A204.1 (cell line): Measurements from ENCODE around the gene PPP2R2B.

Experiments
- FAIRE-seq: peaks from 2 replicates; lab custom pipeline; 2012; peaks lifted over from hg19 to GRCh38; lab: Jason Lieb, UNC

The PPP2R2B gene

DNA sequence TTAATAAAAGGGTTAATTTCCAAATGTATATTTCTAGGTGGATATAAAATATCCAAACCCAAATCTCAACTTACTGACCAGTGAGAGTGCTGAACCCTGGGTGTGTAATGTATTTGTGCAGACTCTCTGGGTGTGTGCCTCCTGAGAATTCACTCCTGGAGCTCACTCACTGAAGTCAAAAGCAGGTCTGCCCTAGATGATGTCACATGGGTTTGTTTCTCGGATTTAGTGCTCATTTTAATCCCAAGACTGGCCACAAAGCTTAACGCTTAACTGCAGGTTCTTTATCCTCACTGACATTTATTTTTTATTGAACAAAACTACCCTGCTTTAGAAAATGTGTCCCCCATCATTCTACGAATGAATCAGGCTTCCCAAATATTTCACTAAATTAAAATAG lies 179.4 kb downstream of the PPP2R2B start:
- no peak for FAIRE-seq

DNA sequence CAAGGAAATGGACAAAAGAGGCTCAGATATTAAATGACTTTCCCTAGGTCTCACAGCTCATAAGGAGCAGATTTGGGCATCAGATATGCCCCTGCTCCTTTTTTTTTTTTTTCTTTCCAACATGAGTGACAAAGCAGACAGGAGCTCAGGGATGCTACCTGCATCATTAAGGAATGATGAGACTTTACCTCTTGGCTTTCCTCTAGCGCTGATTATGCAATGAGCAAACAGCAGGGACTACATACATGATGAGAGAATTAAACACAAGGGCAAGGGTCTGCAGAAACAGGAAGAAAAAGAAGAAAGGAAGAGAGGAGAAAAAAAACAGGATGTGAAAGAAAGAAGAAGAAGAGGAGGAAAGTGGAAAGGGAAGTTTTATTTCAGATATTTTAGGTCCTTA lies 179.9 kb downstream of the PPP2R2B start:
- FAIRE-seq = no peak

GRCh38 chr5:146697211-146697610 lies 181.3 kb downstream of the PPP2R2B start:
- no peak for FAIRE-seq

DNA sequence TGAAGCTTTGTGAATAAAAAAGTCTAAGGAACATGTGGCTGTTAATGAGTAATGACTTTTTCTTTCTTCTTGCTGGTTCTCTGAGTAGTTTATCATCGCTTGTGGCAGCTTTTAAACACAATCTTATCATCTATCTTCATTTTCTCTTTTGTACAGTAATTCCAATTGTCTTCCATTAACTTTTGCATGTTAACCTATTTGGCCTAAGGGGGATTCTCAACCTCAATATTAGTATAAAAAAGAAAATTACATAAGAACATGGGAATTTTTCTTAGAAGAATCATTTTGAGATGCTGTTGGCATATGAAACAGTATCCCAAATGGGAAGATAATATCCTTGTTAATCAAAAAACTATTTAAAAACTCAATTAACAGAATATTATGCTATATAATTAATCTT lies 182.9 kb downstream of the PPP2R2B start:
- no peak for FAIRE-seq

DNA sequence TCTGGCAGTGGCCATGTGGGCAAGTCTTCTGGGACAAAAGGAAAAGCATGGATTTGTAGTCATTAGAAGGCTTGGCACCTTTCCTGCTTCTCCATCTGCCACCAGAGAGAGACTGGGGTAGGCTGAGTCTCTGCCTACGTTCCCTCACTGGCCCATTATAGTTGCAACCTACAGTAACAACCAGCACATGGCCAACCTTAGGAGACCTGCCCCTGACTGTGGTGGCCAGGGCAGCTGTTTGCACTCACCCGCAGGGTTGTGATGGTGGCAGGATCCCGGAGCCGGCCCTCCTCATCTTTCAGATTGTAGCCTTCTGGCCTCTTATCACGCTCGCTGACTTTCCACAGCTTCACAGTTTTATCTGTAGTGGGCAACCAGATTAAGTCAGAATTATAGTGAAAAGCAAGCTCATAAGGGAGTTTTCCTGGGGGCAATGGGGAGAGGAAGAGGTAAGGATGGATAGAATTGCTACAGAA lies 187.6 kb downstream of the PPP2R2B start:
- FAIRE-seq = no peak

DNA sequence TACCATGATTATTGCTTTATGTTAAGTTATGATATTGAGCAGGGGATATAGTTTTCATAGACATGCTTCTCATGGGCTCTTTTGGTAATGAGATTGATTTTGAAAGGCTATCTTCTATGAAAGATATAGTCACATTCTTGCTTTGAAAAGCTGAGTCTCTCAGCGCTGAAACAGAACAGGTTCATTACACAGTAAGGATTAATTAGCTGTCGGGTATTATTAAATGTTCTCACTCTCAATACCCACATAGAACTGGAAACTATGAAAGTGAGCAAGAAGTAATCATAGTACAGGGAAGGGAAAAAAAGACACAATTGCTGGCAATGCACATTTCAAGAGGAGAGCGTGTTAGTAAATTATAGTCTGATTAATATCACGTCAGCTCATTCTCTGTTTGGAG lies 190.9 kb downstream of the PPP2R2B start:
- no peak for FAIRE-seq

GRCh38 chr5:146683861-146684260 lies 194.7 kb downstream of the PPP2R2B start:
- no peak for FAIRE-seq

- no peak for FAIRE-seq
Measured at GRCh38 chr5:146682899-146683532, 195.5 kb downstream of the PPP2R2B start.

- FAIRE-seq = no peak
Measured at GRCh38 chr5:146681585-146682105, 196.9 kb downstream of the PPP2R2B start.

DNA sequence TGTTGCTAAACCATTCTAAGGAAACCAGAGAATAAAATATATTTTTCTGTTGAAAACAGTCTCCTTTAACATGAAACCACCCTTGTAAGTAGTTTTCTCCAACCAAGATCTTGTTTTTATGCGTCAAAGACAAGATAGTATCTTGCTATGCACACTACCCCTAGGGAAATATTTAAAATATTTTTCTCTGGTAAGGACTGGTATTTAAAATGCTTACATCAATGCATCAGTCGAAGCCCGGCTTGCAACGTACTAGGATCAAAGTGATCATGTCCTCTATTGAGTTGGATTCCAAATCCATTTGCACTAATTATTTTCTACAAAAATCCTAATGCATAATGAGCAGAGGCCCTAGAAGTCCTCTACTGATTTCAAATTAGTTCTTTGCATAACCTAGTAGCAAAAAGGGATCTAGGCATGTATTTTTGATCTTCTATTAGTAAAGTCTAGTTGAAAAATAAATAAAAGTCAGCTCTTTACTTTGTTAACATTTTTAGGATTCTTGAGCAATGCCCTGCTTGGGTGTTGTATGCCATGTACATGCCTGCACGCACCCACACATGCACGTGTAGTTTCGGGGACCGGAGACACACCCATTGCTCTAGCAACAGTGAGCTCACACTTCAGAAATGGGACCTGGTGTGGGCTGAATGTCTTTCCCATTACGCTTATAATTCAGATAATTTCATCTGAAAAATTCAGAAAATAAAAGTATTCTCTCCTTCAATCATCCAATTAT lies 197.5 kb downstream of the PPP2R2B start:
- FAIRE-seq = no peak

GRCh38 chr5:146675636-146676035 lies 202.9 kb downstream of the PPP2R2B start:
- no peak for FAIRE-seq

- no peak for FAIRE-seq
Measured at GRCh38 chr5:146672866-146673265, 205.7 kb downstream of the PPP2R2B start.

DNA sequence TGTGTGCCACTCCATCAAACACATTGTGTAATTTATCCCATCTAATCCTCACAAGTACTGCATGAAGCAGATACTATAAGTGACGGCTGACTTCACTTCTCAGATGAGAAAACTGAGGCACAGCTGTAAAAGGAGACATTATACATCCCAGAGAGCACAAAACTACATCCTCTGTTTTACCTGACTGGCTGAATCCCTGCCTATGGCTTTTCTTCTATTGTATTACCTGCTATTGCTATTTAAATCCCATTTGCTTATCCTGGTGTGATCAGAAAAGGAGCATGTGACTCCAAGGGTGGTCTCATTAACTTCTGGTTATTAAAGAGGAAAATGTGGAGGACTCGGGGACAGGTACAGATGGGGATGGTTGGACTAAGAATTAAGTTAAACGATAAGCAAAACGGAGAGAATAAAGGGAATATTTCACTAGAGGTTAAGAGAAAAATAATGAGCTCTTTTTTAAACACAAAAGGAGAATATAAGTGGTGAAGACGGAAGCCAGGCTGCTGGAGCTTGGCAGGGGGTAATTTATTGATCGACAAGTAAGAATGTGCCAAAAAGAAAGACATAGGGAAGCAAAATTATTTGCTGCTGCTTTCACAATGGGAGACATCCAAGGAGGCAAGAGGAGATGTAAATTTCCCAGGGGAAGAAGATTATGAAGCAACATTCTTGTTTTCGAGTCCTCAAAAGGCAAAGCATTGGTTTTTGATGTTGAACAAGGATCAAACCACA lies 206.8 kb downstream of the PPP2R2B start:
- FAIRE-seq = no peak

DNA sequence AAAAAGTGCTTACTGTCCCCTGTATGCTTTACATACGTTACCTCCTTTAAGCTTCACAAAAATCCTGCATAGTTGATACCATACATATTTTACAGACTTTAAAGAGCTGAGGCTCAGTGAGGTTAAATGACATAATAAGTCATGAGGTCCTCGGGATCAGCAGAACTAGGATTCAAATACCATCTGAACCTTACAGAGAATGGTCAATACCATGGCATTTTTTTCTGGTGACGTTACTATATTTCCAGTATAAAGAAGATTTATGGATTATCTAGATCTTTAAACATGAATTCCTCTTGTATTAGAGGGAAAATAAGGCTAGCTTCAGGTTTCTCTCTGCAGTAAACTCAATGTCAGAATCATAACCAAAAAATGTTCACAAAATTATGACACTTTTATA lies 208.9 kb downstream of the PPP2R2B start:
- FAIRE-seq = no peak

GRCh38 chr5:146667633-146668272 lies 210.8 kb downstream of the PPP2R2B start:
- no peak for FAIRE-seq

DNA sequence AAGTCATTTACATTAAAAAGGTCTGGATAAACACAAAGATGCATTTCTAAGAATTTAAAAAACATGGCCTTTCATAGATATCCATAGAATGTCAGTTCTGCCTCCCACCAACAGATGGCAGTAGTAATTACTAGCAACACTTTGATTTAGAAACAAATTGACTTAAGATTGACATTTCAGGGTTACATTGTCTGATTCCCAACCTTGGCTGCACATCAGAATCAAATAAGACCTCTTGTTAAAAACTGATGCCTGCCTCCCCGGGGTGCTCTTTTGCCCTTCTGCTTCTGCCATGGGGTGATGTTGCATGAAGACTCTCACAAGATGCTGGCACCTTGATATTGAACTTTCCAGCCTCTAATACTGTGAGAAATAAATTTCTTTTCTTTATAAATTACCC lies 216.3 kb downstream of the PPP2R2B start:
- FAIRE-seq = no peak

DNA sequence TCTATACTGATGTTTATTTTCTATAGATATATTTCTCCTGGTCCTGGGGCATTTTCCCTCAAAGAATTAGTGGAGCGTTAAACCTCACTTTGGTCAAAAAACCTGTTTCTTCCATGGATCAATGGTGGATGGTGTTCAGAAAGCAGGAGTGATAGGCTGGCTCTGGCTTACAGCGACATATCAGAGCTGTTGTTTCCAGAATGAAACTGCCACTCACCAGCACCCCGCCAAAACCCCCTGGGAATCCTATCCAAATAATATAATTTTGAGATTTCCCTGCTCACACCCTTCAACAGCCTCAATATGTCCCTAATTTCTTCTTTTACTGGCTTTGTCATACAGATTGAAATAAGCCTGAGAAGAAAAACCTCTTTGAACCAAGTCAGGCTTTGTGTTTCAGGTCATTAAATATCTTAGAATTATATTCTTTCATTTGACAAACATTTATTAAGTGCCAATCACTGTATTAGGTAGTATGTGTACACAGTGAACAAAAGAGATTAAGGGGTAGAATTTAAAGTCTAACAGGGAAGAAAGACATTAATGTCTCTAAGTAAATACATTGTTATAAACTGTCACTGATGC lies 218.1 kb downstream of the PPP2R2B start:
- FAIRE-seq = no peak

GRCh38 chr5:146659961-146660360 lies 218.6 kb downstream of the PPP2R2B start:
- no peak for FAIRE-seq

- FAIRE-seq = no peak
Measured at GRCh38 chr5:146656703-146657102, 221.9 kb downstream of the PPP2R2B start.

- FAIRE-seq = no peak
Measured at GRCh38 chr5:146653560-146653959, 225.0 kb downstream of the PPP2R2B start.

GRCh38 chr5:146652547-146652946 lies 226.0 kb downstream of the PPP2R2B start:
- no peak for FAIRE-seq

DNA sequence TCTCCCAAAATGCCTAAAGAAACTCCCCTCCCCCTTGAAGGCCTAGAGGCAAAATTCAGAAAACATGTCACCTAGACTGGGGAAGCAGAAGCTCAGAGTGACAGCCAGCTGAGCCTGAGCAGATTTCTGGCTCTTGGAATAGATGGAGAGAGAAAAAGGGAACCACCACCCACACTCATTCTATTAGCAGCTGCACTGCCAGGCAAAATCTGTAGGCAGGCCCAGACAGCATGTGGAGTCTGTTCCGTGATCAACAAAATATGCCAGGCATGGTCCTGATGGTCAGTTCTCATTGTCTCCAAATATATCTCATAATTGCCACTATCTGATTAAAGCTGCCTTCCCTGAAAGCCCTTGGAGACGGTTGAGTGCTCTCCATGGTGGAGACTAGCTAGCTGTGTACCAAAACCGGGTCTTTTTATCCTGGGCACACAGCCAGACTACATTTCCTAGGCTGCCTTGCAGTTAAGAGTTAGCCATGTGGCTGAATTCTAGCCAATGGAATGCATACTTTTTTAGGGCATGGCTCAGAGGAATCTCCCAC lies 230.8 kb downstream of the PPP2R2B start:
- FAIRE-seq = no peak
